Neuronal stem cell (in vitro differentiated cells): ENCODE data around the gene ING4.

Source experiments
- DNase-seq: peaks from one replicate; pipeline ENCODE4 v3.0.0-alpha.2; 2013; ENCODE audit warnings: low spot score
- H2AFZ ChIP-seq: one replicate; pipeline ENCODE4 v1.6.1; 2013; ENCODE audit warnings: mild to moderate bottlenecking, low read length, inconsistent platforms
- H2AK5ac ChIP-seq: 2 replicates; pipeline ENCODE4 v1.6.1; 2013; ENCODE audit warnings: low read depth, mild to moderate bottlenecking, inconsistent platforms, low read length, moderate library complexity, mixed read lengths
- H2BK120ac ChIP-seq: 2 replicates; pipeline ENCODE4 v1.6.1; 2013; ENCODE audit warnings: low read depth, mild to moderate bottlenecking, inconsistent platforms, low read length, moderate library complexity, mixed read lengths
- H2BK12ac ChIP-seq: one replicate; pipeline ENCODE4 v1.6.1; 2013; ENCODE audit warnings: low read length, inconsistent platforms
- H2BK15ac ChIP-seq: 2 replicates; pipeline ENCODE4 v1.6.1; 2013; ENCODE audit warnings: mild to moderate bottlenecking, low read length, inconsistent platforms, mixed read lengths
- H2BK5ac ChIP-seq: one replicate; pipeline ENCODE4 v1.6.1; 2013; ENCODE audit warnings: inconsistent platforms, mild to moderate bottlenecking, low read length, moderate library complexity
- H3K14ac ChIP-seq: one replicate; pipeline ENCODE4 v1.6.1; 2013; ENCODE audit warnings: low read length, inconsistent platforms
- H3K18ac ChIP-seq: 2 replicates; pipeline ENCODE4 v1.6.1; 2013; ENCODE audit warnings: low read length, inconsistent platforms
- H3K23ac ChIP-seq: 2 replicates; pipeline ENCODE4 v1.6.1; 2013; ENCODE audit warnings: low read depth, mild to moderate bottlenecking, mixed read lengths, low read length, inconsistent platforms; ENCODE audit not compliant: poor library complexity
- H3K27ac ChIP-seq: replicated peaks from 3 replicates; pipeline ENCODE4 v1.5.1; 2013; ENCODE audit warnings: low read length, inconsistent platforms
- H3K27me3 ChIP-seq, 3 experiments: 2 replicates each; pipeline ENCODE4 v1.6.1; 2013; ENCODE audit warnings: low read length in 3 of 3, mild to moderate bottlenecking in 2 of 3, inconsistent platforms in 1 of 3, low read depth in 1 of 3, mixed read lengths in 1 of 3, moderate library complexity in 1 of 3; ENCODE audit not compliant: control insufficient read depth in 3 of 3, insufficient read depth in 3 of 3
- H3K36me3 ChIP-seq, 2 donors: replicated peaks in 1 of 2; 2 replicates each; pipeline ENCODE4 v1.6.1; 2013; ENCODE audit warnings: low read length in 2 of 2; ENCODE audit not compliant: control insufficient read depth in 2 of 2, insufficient read depth in 2 of 2
- H3K4ac ChIP-seq: 2 replicates; pipeline ENCODE4 v1.6.1; 2013; ENCODE audit warnings: inconsistent platforms, mild to moderate bottlenecking, low read length, moderate library complexity
- H3K4me1 ChIP-seq, 2 donors: 1 replicate in 1 of 2; 2 replicates in 1 of 2; pipeline ENCODE4 v1.6.1; 2013; ENCODE audit warnings: low read length in 2 of 2, low read depth in 1 of 2; ENCODE audit not compliant: control insufficient read depth in 2 of 2, insufficient read depth in 1 of 2
- H3K4me2 ChIP-seq: one replicate; pipeline ENCODE4 v1.6.1; 2013; ENCODE audit warnings: mild to moderate bottlenecking, low read length, inconsistent platforms; ENCODE audit not compliant: insufficient read depth, poor library complexity, severe bottlenecking
- H3K4me3 ChIP-seq, 2 donors: 2 replicates each; pipeline ENCODE4 v1.5.1; 2013; ENCODE audit warnings: low read length in 2 of 2, mild to moderate bottlenecking in 2 of 2, inconsistent platforms in 1 of 2, moderate library complexity in 1 of 2
- H3K79me1 ChIP-seq: one replicate; pipeline ENCODE4 v1.6.1; 2013; ENCODE audit warnings: low read depth, mild to moderate bottlenecking, inconsistent platforms, low read length, moderate library complexity
- H3K9ac ChIP-seq: one replicate; pipeline ENCODE4 v1.6.1; 2013; ENCODE audit warnings: mild to moderate bottlenecking, low read depth, low read length, inconsistent platforms; ENCODE audit not compliant: poor library complexity
- H3K9me3 ChIP-seq, 2 donors: replicated peaks in 1 of 2; 2 replicates each; pipeline versions ENCODE3 to v1.6.1; 2013; ENCODE audit warnings: low read length in 2 of 2, mild to moderate bottlenecking in 2 of 2, inconsistent platforms in 1 of 2, low read depth in 1 of 2, mixed read lengths in 1 of 2, moderate library complexity in 1 of 2; ENCODE audit not compliant: control insufficient read depth in 2 of 2, insufficient read depth in 1 of 2
- H4K8ac ChIP-seq: one replicate; pipeline ENCODE4 v1.6.1; 2013; ENCODE audit warnings: low read depth, mild to moderate bottlenecking, inconsistent platforms, low read length, moderate library complexity
- H4K91ac ChIP-seq: one replicate; pipeline ENCODE4 v1.6.1; 2013; ENCODE audit warnings: low read length, low read depth, mild to moderate bottlenecking, inconsistent platforms; ENCODE audit not compliant: poor library complexity
- WGBS, 2 donors: extraction: QIAGEN DNeasy Blood & Tissue Kit; methylation state at CpG; one replicate each; pipeline ENCODE4 v1.1.7; 2013; ENCODE audit warnings: missing lambda C conversion rate in 2 of 2, mixed read lengths in 1 of 2; ENCODE audit not compliant: insufficient read length in 2 of 2, insufficient replicate concordance in 1 of 2; ENCODE audit errors: extremely low coverage in 2 of 2; 5-methylcytosine and 5-hydroxymethylcytosine counted together

The ING4 gene

GRCh38 chr12:6667559-6668210 is 4.8 kb upstream of the ING4 start:
- peaks cover 2% of the 10 kb centered on the region for H3K79me1 ChIP-seq
- H3K27ac ChIP-seq: no peak overlapping the region
- H4K8ac ChIP-seq: no peak overlapping the region
- no peak overlapping the region for H3K4me2 ChIP-seq
- H3K9me3 ChIP-seq: peaks cover 0 to 2% of the 10 kb centered on the region in 2 donors
- H2AK5ac ChIP-seq: no peak overlapping the region
- H3K27me3 ChIP-seq: no peaks in the 10 kb centered on the region
- no peak overlapping the region for H2BK120ac ChIP-seq
- no peak overlapping the region for H3K4ac ChIP-seq
- H3K9ac ChIP-seq: no peak overlapping the region
- DNase-seq: no peak
- no peaks in the 10 kb centered on the region for H3K4me1 ChIP-seq
- WGBS, 2 donors: no CpG with 5 or more reads among the region's 8 CpGs
- H3K14ac ChIP-seq: no peak overlapping the region
- no peak overlapping the region for H3K18ac ChIP-seq
- H2BK15ac ChIP-seq: no peak overlapping the region
- no peak overlapping the region for H2BK12ac ChIP-seq
- H3K36me3 ChIP-seq: peaks cover 45 to 72% of the 10 kb centered on the region in 2 donors
- H2BK5ac ChIP-seq: no peak overlapping the region
- no peak overlapping the region for H4K91ac ChIP-seq
- no peak overlapping the region for H2AFZ ChIP-seq
- H3K23ac ChIP-seq: no peak overlapping the region
- H3K4me3 ChIP-seq: no peak overlapping the region

DNA sequence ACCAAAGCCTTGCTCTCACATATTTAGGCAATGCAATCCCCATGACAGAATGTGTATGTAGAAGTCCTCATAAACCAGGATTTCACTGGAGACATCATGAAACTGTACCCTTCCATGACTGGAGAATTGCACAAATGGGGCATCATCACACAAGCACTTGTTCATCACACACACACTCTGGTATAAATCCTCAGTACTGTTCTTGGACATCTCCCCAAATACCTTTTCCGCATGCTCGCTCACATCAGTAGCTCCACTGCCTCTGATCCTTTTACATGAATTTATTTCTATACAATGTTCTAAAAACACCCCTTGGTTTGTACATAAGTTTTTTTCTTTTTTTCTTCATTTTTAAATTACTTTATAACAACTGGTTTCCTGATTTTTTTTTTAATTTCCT is 3.3 kb upstream of the ING4 start:
- Histone ChIP-seq H3K4me3 (no peak overlapping the region), H4K8ac (no peak overlapping the region), H3K18ac (no peak overlapping the region), H4K91ac (no peak overlapping the region), H2BK12ac (no peak overlapping the region), H3K4me1 (peaks cover 0 to 5% of the 10 kb centered on the region in 2 donors), H2AK5ac (no peak overlapping the region), H2BK120ac (no peak overlapping the region), H3K4me2 (no peak overlapping the region), H3K14ac (no peak overlapping the region), H2AFZ (no peak overlapping the region), H3K36me3 (peaks cover 32 to 57% of the 10 kb centered on the region in 2 donors), H2BK15ac (no peak overlapping the region), H3K9ac (no peak overlapping the region), H3K4ac (no peak overlapping the region), H3K23ac (no peak overlapping the region), H3K27ac (no peak overlapping the region), H2BK5ac (no peak overlapping the region), H3K27me3 (no peaks in the 10 kb centered on the region), H3K79me1 (peaks cover 8% of the 10 kb centered on the region), H3K9me3 (peaks cover 0 to 2% of the 10 kb centered on the region in 2 donors)
- DNase-seq: no peak
- WGBS, 2 donors: no CpG with 5 or more reads among the region's 2 CpGs

GRCh38 chr12:6664902-6665301 is 2.0 kb upstream of the ING4 start:
- no peak for DNase-seq
- no peak overlapping the region for H2AK5ac ChIP-seq
- H3K79me1 ChIP-seq: peaks cover 8% of the 10 kb centered on the region
- H3K18ac ChIP-seq: no peak overlapping the region
- H3K27me3 ChIP-seq: no peaks in the 10 kb centered on the region
- H3K14ac ChIP-seq: no peak overlapping the region
- no peak overlapping the region for H3K23ac ChIP-seq
- WGBS, 2 donors: no CpG with 5 or more reads among the region's 2 CpGs
- no peak overlapping the region for H2BK120ac ChIP-seq
- H2AFZ ChIP-seq: no peak overlapping the region
- peaks cover 0 to 2% of the 10 kb centered on the region in 2 donors for H3K9me3 ChIP-seq
- H4K8ac ChIP-seq: no peak overlapping the region
- H2BK15ac ChIP-seq: no peak overlapping the region
- peaks cover 0 to 5% of the 10 kb centered on the region in 2 donors for H3K4me1 ChIP-seq
- no peak overlapping the region for H3K4ac ChIP-seq
- no peak overlapping the region for H4K91ac ChIP-seq
- no peak overlapping the region for H2BK12ac ChIP-seq
- H2BK5ac ChIP-seq: no peak overlapping the region
- H3K9ac ChIP-seq: no peak overlapping the region
- H3K36me3 ChIP-seq: peaks cover 21 to 46% of the 10 kb centered on the region in 2 donors
- H3K4me2 ChIP-seq: no peak overlapping the region
- no peak overlapping the region for H3K4me3 ChIP-seq
- H3K27ac ChIP-seq: no peak overlapping the region

DNA sequence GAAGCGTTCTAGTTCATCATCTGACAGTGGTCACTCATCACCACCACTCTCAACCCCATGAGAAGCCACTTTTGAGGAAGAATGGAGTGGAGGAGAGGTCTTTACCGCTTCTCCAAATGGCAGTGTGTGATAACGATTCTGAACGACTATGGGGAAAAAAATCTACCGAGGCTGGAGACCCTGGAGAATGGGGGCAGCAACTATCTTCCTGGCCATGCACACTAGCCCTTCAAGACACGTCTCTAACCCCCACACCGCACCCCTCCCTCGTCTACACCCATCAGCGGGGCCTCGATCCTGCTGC is 365 bp downstream of the ING4 start:
- Histone ChIP-seq H2AK5ac (peak overlapping the region; percentile 3), H3K14ac (no peak overlapping the region), H2BK5ac (peak overlapping the region; percentile 92), H4K91ac (no peak overlapping the region), H3K4ac (no peak overlapping the region), H3K18ac (peak overlapping the region; percentile 94), H3K79me1 (peaks cover 13% of the 10 kb centered on the region), H3K4me3 (peak overlapping the region; percentile 74 to 94), H2BK12ac (no peak overlapping the region), H3K27me3 (no peaks in the 10 kb centered on the region), H2BK15ac (no peak overlapping the region), H3K27ac (no peak overlapping the region), H3K9ac (peak overlapping the region; percentile 82), H4K8ac (no peak overlapping the region), H3K36me3 (peaks cover 8 to 36% of the 10 kb centered on the region in 2 donors), H3K4me1 (peaks cover 0 to 5% of the 10 kb centered on the region in 2 donors), H2AFZ (peak overlapping the region; percentile 71), H3K9me3 (no peaks in the 10 kb centered on the region), H3K23ac (no peak overlapping the region), H2BK120ac (no peak overlapping the region), H3K4me2 (peak overlapping the region; percentile 79)
- WGBS, 2 donors: no CpG with 5 or more reads among the region's 10 CpGs
- DNase-seq: no peak
